Activated naive CD4-positive, alpha-beta T cell treated with anti-CD3 and anti-CD28 coated beads, Interleukin-2, amount 10 ng/mL, durations not matched to agents 7 days and 5 days (primary cell): ENCODE measurements around the gene ANXA3.

Experiments used
- CTCF ChIA-PET: fragments of 350-600 bp; sonication (Branson Sonifier 250); formaldehyde crosslinking; loops from one replicate; lab custom pipeline; 2021; ENCODE audit warnings: antibody characterized with exemption; lab: Charles Lee
- DNase-seq: peaks from one replicate; pipeline ENCODE4 v3.0.0-alpha.2; 2020
- H3K27ac Mint-ChIP-seq: one replicate; pipeline ENCODE4 v1.8.0; 2021; ENCODE audit warnings: mild to moderate bottlenecking, moderate library complexity, mixed read lengths
- H3K27me3 Mint-ChIP-seq: one replicate; pipeline ENCODE4 v1.8.0; 2021; ENCODE audit warnings: mild to moderate bottlenecking, mixed read lengths
- H3K36me3 Mint-ChIP-seq: one replicate; pipeline ENCODE4 v1.8.0; 2021; ENCODE audit warnings: mixed read lengths
- H3K4me1 Mint-ChIP-seq: one replicate; pipeline ENCODE4 v1.8.0; 2021; ENCODE audit warnings: mixed read lengths
- H3K4me3 Mint-ChIP-seq: one replicate; pipeline ENCODE4 v1.8.0; 2021; ENCODE audit warnings: mild to moderate bottlenecking, moderate library complexity, mixed read lengths
- H3K9me3 Mint-ChIP-seq: one replicate; pipeline ENCODE4 v1.8.0; 2021; ENCODE audit warnings: mixed read lengths

Gene ANXA3

DNA sequence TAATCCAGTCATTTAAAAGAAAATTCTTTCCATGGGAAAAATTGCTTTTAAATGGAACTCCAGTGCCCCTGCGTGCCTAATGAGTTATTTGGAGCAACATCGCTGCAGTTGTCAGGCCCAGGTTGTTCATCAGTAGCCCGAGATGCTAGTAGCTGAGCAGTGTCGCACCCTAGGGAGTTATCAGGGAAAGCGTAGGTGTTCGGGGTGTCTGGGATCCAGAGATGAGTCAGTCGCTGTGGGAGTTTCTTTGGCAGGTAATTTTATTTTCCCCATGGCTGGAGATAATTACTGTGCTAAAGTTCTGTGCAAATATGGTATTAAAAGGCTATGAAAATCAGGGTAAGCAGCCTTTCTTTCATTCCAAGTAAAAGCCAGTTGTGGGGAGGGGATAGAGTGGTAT lies 49.4 kb downstream of the ANXA3 start:
- H3K36me3 Mint-ChIP-seq: no peaks in the 10 kb centered on the region
- no peaks in the 10 kb centered on the region for H3K9me3 Mint-ChIP-seq
- peaks cover 8% of the 10 kb centered on the region for H3K27me3 Mint-ChIP-seq
- CTCF ChIA-PET: interaction anchor here (1.7 kb wide), 1 partner anchor 13 kb away, joined by 4 read pairs; no protein-coding TSS in a partner anchor
- DNase-seq: no peak
- no peaks in the 10 kb centered on the region for H3K4me1 Mint-ChIP-seq
- H3K27ac Mint-ChIP-seq: no peak overlapping the region
- H3K4me3 Mint-ChIP-seq: no peak overlapping the region

DNA sequence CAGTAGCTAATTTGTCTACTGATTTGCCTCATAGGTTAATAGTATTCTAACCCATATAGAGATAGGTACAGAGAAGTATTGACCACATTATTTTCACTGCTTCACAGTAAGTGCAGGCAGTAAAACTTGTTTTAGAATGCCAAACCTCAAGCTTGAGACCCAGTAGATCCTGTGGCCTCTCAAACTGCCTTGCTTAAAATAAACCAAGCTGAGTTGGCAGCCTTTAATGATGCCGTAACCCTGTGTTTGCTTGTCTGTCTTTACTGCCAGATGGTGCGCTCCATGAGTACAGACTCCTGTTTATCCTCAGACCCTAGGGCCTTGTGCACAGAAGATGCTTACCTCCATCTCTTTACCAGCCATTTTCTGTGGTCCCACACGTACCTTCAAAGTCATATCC lies 50.8 kb downstream of the ANXA3 start:
- Mint-ChIP-seq H3K4me3 (no peak overlapping the region), H3K27me3 (peaks cover 8% of the 10 kb centered on the region), H3K9me3 (no peaks in the 10 kb centered on the region), H3K36me3 (no peaks in the 10 kb centered on the region), H3K27ac (no peak overlapping the region), H3K4me1 (no peaks in the 10 kb centered on the region)
- CTCF ChIA-PET: interaction anchor here (1.7 kb wide), 1 partner anchor 12 kb away, joined by 4 read pairs; no protein-coding TSS in a partner anchor
- no peak for DNase-seq

DNA sequence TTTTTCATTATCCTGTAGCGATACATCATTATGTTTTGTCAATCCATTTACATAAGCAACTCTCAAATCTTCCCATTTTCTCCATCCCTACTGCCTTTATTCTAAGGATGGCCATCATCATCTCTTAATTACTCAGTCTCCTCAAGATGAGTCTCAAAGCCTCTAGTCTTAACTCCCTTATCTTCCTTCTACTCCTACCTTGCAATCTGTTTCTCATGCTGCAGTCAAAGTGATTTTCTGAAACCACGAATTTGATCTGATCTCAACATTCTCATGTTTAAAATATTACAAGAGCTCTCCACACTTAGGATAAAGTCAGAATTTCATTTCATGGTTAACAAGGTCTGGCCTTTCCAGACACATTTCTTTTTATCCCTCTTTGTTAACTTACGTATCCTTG lies 51.8 kb downstream of the ANXA3 start:
- Mint-ChIP-seq H3K27ac (no peak overlapping the region), H3K27me3 (peaks cover 11% of the 10 kb centered on the region), H3K9me3 (no peaks in the 10 kb centered on the region), H3K4me3 (no peak overlapping the region), H3K4me1 (no peaks in the 10 kb centered on the region), H3K36me3 (no peaks in the 10 kb centered on the region)
- no peak for DNase-seq
- CTCF ChIA-PET: no interaction called here

DNA sequence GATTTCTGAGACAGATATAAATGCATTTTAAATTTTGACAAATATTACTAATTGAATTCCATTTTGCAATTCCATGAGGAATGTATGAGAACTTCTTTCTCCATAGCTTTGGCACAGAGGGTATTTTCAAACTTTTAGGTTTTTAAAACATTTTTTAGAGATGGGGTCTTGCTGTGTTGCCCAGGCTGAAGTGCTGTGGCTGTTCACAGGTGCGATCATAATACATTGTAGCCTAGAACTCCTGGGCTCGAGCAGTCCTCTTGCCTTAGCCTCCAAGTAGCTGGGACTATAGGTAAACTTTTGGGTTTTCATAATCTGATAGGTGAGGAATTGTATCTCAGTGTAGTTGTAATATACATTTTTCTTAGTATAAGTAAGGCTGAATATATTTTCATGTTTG lies 53.4 kb downstream of the ANXA3 start:
- CTCF ChIA-PET: no interaction called here
- no peaks in the 10 kb centered on the region for H3K36me3 Mint-ChIP-seq
- no peak overlapping the region for H3K27ac Mint-ChIP-seq
- no peaks in the 10 kb centered on the region for H3K9me3 Mint-ChIP-seq
- DNase-seq: no peak
- H3K4me1 Mint-ChIP-seq: peaks cover 4% of the 10 kb centered on the region
- no peak overlapping the region for H3K4me3 Mint-ChIP-seq
- H3K27me3 Mint-ChIP-seq: peaks cover 11% of the 10 kb centered on the region

DNA sequence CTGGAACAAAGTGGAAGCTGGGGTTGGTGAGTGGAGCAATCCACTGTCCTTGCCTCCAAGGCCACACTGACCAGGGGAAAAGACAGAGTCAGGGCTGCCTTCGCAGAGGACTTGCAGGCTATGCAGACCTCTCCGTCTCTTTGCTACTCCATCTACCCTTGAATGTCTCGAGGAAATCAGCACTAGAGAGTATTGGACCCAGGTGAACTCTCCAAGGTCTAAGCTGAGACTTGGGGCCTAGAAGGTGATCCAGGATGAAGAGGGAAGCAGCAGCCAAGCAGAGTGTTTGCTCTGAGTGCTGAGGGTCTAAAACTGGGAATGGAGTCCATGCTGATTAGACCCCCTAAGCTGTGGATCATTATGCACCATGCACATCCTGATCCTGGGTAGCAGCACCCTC lies 54.5 kb downstream of the ANXA3 start:
- Mint-ChIP-seq H3K4me1 (peaks cover 14% of the 10 kb centered on the region), H3K4me3 (no peak overlapping the region), H3K27ac (no peak overlapping the region), H3K27me3 (peaks cover 9% of the 10 kb centered on the region), H3K9me3 (no peaks in the 10 kb centered on the region), H3K36me3 (no peaks in the 10 kb centered on the region)
- CTCF ChIA-PET: no interaction called here
- DNase-seq: no peak

DNA sequence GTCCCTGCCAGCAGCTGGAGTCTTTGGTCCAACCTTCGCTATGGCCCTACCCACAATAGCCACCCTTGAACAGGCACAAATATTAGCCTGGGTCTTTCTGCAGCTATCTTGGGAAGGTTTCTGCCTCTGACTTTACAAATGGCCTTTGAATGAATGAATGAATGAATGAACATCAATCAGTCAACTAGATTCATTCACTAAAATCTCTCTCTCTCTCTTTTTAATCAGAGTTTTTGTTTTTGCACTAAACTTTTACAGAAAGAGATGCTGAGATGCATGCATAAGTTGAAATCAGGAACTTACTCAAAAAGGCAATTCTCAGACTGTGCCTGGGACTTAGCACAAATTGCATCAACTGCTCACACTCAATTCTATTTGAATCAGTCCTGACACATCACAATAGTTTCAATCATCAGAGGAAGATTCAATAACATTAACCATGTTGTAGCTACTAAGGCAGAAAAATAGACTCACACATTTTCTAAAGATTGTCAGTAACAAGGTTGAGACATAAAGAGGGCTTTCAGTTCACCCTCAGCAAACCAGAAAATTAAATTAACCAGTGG lies 55.0 kb downstream of the ANXA3 start:
- H3K9me3 Mint-ChIP-seq: no peaks in the 10 kb centered on the region
- DNase-seq: no peak
- peaks cover 7% of the 10 kb centered on the region for H3K27me3 Mint-ChIP-seq
- H3K4me3 Mint-ChIP-seq: no peak overlapping the region
- no peak overlapping the region for H3K27ac Mint-ChIP-seq
- peaks cover 20% of the 10 kb centered on the region for H3K4me1 Mint-ChIP-seq
- CTCF ChIA-PET: no interaction called here
- no peaks in the 10 kb centered on the region for H3K36me3 Mint-ChIP-seq

DNA sequence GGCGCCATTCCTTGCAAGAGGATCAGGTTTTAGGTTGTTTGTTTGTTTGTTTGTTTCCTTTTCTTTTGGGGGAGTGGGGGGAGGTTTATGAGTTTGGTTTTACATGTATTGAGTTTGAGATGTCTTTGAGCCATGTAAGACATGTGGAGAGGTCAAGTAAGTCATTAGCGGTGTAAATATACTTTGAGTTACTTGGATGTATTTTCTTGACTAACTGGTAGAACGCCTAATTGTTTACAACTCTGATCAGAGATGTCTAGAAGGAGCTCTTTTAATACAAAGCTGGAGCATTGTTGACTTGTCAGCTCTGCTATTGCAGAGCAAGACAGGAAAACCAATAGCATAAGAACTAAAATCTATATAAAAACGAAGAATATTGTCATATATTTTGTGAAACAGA lies 57.1 kb downstream of the ANXA3 start:
- DNase-seq: no peak
- Mint-ChIP-seq H3K4me1 (peaks cover 41% of the 10 kb centered on the region), H3K36me3 (no peaks in the 10 kb centered on the region), H3K27ac (no peak overlapping the region), H3K4me3 (no peak overlapping the region), H3K9me3 (no peaks in the 10 kb centered on the region), H3K27me3 (peaks cover 3% of the 10 kb centered on the region)
- CTCF ChIA-PET: interaction anchor here (1.2 kb wide), 1 partner anchor 245 kb away, joined by 3 read pairs; no protein-coding TSS in a partner anchor

DNA sequence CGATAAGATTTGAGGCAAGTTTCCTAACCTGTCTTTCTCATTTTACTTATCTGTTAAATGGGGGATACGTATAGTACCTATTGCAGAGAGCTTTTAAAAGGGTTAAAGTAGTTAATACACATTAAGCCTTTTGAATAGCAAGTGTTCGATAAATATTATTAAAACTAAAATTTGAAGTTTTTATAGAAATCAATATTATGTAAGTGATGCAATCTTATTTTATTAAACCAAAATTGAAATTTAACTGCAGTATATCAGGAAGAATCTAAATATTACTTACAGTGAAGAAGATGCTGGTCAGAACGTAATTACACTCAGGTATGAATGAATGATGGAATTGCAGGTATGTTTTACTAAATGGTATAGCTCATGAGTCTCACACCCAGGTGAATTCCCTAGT lies 58.0 kb downstream of the ANXA3 start:
- Mint-ChIP-seq H3K27ac (no peak overlapping the region), H3K4me3 (no peak overlapping the region), H3K4me1 (peaks cover 48% of the 10 kb centered on the region), H3K36me3 (no peaks in the 10 kb centered on the region), H3K27me3 (peaks cover 3% of the 10 kb centered on the region), H3K9me3 (no peaks in the 10 kb centered on the region)
- CTCF ChIA-PET: interaction anchor here (0.7 to 5.4 kb wide), 4 partner anchors 173 to 275 kb away, joined by 3 to 41 read pairs (median 3); no protein-coding TSS in a partner anchor
- no peak for DNase-seq

DNA sequence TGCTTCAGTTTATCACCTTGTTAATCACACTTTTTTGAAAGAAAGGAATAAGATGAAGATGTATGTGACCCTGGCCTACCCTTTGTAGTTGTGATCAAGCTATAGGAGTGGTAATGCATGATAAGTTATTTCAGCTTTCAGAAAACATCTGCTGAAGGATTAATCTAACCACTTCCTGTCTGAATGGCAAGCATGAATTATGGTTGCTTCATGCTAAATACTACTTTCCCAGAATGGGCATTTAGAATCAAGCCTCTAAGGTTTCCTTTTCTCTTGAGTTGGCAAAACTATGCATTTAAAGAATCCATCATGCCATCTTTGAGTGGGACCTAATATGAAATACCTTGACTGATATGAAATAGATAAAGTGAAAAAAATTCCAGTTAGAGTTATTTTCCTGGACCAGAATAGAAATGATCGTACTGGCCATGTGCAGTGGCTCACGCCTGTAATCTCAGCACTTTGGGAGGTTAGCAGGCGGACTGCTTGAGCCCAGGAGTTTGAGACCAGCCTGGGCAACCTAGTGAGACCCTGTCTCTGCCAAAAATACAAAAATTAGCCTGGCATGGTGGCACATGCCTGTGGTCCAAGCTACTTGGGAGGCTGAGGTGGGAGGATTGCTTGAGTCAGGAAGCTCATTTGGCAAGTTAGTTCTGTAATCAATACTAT lies 59.1 kb downstream of the ANXA3 start:
- peaks cover 3% of the 10 kb centered on the region for H3K27me3 Mint-ChIP-seq
- peaks cover 48% of the 10 kb centered on the region for H3K4me1 Mint-ChIP-seq
- H3K27ac Mint-ChIP-seq: peak overlapping the region; percentile 47
- no peaks in the 10 kb centered on the region for H3K36me3 Mint-ChIP-seq
- no peaks in the 10 kb centered on the region for H3K9me3 Mint-ChIP-seq
- DNase-seq: no peak
- no peak overlapping the region for H3K4me3 Mint-ChIP-seq
- CTCF ChIA-PET: interaction anchor here (0.9 to 5.4 kb wide), 6 partner anchors 56 to 342 kb away, joined by 3 to 41 read pairs (median 4); no protein-coding TSS in a partner anchor

DNA sequence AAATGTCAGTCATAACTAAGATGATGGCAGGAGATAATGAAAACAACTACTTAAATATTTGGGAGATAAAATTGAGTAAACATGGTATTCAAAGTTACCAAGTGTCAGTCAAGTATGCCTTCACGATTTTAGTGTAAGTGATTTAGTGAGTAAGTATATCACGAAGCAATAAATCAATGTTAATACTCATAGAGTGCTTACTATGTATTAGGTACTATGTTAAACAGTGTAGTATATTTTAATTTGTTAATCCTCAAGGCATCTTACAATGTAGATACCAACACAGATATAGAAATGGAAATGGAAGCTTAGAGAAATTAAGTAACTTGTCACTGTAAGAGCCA lies 59.6 kb downstream of the ANXA3 start:
- no peak overlapping the region for H3K4me3 Mint-ChIP-seq
- H3K27me3 Mint-ChIP-seq: peaks cover 3% of the 10 kb centered on the region
- H3K36me3 Mint-ChIP-seq: no peaks in the 10 kb centered on the region
- CTCF ChIA-PET: interaction anchor here (0.7 to 5.4 kb wide), 4 partner anchors 56 to 252 kb away, joined by 3 to 41 read pairs (median 4); partner anchors contain the start of gene BMP2K
- no peak overlapping the region for H3K27ac Mint-ChIP-seq
- H3K4me1 Mint-ChIP-seq: peaks cover 48% of the 10 kb centered on the region
- no peak for DNase-seq
- H3K9me3 Mint-ChIP-seq: no peaks in the 10 kb centered on the region

DNA sequence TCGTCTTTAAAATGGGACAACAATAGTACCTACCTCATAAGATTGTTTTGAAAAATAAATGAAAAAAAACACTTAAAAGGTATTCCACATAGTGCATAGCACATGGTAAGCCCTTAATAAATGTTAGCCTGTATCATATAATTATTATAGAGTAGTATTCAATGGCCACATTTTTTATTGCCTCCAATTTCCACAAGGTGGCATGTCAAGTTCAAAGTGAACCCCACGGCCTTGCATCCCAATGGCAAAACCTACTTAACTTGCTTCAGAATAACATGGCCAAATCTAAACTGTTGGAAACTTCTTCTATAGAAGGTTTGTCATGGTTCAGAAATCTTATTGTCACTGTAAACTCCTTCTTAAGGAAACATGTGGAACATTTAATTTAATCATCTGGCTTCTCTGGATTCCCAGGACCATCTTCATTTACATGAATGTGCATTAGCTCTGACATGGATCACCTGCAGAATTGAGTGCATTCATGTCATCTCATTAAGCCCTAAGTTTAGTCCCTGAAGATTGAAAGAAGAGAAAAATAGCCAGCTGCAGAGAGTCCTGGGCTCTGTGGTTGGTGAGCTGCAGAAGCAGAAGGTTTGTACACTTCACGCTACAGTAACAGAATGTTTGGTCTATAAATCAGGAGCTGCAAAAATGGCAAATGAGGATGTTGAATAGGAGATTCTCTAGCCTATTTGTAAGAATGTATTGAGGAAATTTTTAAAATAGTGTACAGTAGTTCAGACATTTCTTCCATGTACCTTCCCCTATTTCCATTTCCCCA lies 61.0 kb downstream of the ANXA3 start:
- peaks cover 2% of the 10 kb centered on the region for H3K27me3 Mint-ChIP-seq
- H3K27ac Mint-ChIP-seq: no peak overlapping the region
- CTCF ChIA-PET: interaction anchor here (0.7 to 5.4 kb wide), 11 partner anchors 9 to 314 kb away, joined by 3 to 41 read pairs (median 3); no protein-coding TSS in a partner anchor
- H3K9me3 Mint-ChIP-seq: no peaks in the 10 kb centered on the region
- DNase-seq: peak; percentile 32
- no peaks in the 10 kb centered on the region for H3K36me3 Mint-ChIP-seq
- H3K4me3 Mint-ChIP-seq: no peak overlapping the region
- H3K4me1 Mint-ChIP-seq: peaks cover 52% of the 10 kb centered on the region

DNA sequence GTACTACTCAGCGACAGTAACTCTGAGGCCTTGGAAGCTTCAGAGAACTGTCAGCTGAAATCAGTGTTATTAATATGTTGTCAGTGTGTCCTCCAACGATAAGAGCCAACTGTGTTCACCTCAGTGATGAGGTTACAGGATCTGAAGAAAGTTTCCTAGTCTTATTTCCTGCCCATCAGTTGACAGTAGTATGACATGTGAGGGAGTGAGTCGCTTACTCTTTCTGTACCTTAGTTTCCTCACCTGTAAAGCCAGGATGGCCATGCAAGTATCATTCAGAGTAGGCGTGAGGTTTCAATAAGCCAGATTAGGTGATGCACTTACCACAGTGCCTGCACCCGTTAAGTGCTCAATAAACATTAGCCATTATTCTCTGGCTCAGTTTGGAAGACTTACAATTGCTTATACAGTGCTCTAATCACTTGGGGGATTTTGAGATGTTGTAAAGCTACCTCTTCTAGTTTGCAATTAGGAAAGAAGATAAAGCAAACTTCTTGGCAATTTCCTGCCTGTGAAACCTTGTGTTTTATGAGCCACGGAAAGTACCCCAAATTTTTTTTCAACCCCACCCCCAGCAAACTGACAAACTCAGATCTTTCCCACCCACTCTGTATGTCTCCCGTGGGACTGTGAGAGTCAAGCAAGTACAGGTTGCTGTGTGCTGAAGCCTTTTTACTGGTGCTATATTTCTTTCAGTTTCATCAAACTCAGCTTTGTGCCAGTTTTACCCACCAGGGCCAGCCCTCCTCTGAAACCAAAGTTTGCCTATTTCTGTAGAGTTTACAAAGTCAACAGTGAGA lies 62.2 kb downstream of the ANXA3 start:
- CTCF ChIA-PET: interaction anchor here (0.5 to 5.4 kb wide), 15 partner anchors 8 to 654 kb away, joined by 3 to 41 read pairs (median 3); partner anchors contain the start of gene PAQR3
- Mint-ChIP-seq H3K9me3 (no peaks in the 10 kb centered on the region), H3K27ac (peak overlapping the region; percentile 49), H3K27me3 (no peaks in the 10 kb centered on the region), H3K4me3 (no peak overlapping the region), H3K36me3 (no peaks in the 10 kb centered on the region), H3K4me1 (peaks cover 58% of the 10 kb centered on the region)
- peak; percentile 29 for DNase-seq

DNA sequence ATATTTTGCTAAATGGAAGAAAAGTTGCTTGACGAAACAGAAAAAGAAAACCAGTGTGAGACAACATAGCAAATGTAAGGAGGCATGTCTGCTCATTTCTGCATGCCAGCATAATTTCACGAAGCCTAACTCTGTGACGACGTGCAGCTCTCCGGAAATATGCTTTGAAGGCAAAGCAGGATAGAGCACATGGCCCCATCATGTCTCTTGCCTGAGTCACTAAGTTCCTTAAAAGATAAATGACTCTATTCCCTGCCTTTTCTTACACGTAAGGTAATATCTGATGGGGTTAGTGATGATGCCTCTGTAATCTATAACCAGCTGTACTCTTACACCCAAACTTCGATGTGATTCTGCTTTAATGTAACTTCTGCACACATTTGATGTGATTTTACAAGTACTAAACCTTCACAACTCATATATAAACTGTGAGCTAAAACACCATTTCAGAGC lies 64.5 kb downstream of the ANXA3 start:
- no peak for DNase-seq
- peaks cover 43% of the 10 kb centered on the region for H3K4me1 Mint-ChIP-seq
- no peaks in the 10 kb centered on the region for H3K36me3 Mint-ChIP-seq
- CTCF ChIA-PET: interaction anchor here (1.2 kb wide), 1 partner anchor 247 kb away, joined by 6 read pairs; no protein-coding TSS in a partner anchor
- no peaks in the 10 kb centered on the region for H3K27me3 Mint-ChIP-seq
- H3K27ac Mint-ChIP-seq: no peak overlapping the region
- no peak overlapping the region for H3K4me3 Mint-ChIP-seq
- H3K9me3 Mint-ChIP-seq: no peaks in the 10 kb centered on the region
